Esophagus squamous epithelium (tissue), 4 donors: ENCODE measurements around the gene CD70.

Source experiments
- CTCF ChIP-seq, 6 experiments: fragments of 450-650 bp in 4 of 6; fragments of 200-600 bp in 2 of 6; sonication (generic) in 2 of 6; IDR thresholded peaks; one replicate each; pipeline ENCODE4 v1.5.1; 2016 to 2019; ENCODE audit warnings: antibody characterized with exemption in 6 of 6, mild to moderate bottlenecking in 4 of 6, moderate library complexity in 4 of 6
- POLR2A ChIP-seq, 4 donors: fragments of 450-650 bp; IDR thresholded peaks; one replicate each; pipeline ENCODE4 v1.6.1; 2017; ENCODE audit warnings: antibody characterized with exemption in 4 of 4, mild to moderate bottlenecking in 4 of 4, moderate library complexity in 3 of 4

DNA sequence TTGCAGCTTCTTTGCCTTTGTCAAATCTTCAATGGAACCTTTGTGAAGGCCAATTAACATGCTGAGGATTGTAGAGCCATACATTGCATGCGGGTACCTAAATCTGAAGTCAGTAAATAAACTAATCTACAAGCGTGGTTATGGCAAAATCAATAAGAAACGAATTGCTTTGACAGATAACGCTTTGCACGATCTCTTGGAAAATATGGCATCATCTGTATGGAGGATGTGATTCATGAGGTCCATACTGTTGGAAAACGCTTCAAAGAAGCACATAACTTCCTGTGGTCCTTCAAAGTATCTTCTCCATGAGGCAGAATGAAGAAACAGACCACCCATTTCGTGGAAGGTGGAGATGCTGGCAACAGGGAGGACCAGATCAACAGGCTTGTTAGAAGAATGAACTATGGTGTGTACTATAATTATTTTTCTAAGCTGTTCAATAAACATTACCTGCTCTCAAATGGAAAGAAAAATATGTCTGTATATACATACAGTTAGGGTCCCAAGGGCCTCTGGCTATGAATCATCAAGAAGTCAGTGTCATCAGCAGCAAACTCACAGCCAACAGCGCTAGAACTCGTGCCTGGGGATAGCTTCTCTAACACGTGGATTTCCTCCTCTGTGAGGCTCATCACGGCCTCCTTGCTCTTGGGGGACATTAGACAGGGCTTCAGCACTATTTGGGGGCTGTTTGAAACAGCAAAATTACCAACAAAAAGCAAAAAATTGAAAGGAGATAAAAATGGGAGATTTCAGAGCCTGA is 2.9 kb upstream of the CD70 start:
- TF ChIP-seq CTCF (IDR thresholded peaks at IDR 0.05) = no peak
- no peak for TF ChIP-seq POLR2A (IDR thresholded peaks at IDR 0.05)
